GM21825 (cell line): ENCODE data around the gene ANO10.
"Not testable (repeated sequence)": the region's sequence is repeated elsewhere in the genome, so short reads cannot be mapped to it uniquely, and the experiment has no call there.

Experiments used
- ATAC-seq: cut with Tn5 transposase; IDR thresholded peaks from one replicate; pipeline ENCODE4 v1.9.1; 2021; ENCODE audit warnings: mild to moderate bottlenecking, moderate library complexity; ENCODE audit not compliant: unreplicated experiment

Gene ANO10

DNA sequence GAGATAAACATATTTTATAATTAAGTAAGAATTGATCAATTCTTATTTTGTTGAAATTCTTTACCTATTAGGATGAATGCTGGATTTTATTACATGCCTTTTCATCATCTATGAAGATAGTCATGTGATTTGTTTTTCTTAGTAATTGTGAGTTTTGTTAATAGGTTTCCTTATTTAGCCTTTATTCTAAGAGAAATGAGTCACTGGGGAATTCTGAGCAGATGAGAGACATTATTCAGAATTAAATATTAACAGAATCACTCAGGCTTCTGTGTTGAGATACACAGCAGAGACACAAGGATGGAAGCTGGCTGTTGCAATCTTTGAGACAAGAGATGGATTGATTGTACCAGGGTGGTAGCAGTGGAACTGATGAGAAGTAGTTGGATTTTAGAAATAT, 7.4 kb upstream of the ANO10 start:
- no peak for ATAC-seq

DNA sequence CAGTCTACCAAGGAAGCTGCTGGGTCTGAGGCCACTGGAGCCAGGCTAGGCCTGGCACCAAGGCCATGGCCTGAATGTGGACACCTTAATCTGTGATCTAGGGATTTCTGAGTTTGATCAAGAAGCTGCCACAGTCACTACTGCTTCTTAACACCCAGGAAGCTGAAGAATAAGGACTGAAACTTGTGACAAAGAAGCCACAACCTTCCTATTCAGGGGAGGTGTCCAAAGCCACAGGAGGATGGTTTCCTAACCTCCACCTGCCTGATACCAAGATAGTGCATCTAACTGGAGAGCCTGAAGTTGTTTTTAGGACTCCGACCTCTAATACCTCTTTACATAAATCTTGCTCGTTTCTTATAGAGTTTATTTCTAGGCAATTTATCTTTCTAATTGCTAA, 5.5 kb upstream of the ANO10 start:
- ATAC-seq, result no peak

- no peak for ATAC-seq
These were observed 3.0 kb upstream of the ANO10 start for GRCh38 chr3:43624619-43625305.

DNA sequence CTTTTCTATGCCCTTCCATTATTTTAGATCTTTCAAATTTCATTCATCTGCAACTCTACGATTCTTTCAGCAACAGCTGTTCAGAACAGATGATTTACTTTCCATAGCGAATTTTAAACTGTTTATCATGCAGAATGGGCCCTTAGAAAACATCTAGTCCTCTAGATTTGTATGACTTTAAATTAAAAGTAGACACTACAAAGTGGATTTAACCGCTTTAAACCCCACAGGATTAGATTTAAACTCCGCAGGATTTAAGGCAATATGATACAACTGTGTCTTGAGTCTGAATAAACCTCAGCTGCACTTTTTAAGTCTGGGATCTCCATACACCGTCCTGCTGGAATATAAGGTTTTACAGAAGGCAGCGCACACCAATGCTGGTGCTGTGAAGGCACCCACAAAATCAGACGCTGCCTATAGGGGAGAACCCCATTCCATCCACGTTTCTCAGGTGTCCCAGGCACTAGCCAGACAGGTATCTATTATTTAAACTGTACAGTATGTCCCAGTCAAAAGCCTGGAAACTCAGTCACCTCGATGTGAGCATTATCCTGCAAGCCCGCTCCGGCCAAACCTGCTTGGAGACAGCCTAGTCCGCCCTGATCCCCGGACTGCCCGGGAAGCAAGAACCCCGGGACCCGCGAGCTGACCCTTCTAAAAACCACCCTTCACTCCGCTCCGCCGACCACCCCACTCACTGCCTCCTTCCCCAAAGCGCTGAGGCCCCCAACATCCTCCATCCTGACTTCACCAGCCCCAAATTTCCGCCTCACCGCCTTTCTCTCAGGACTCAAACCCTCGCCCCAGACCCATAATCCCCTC, 768 bp downstream of the ANO10 start:
- ATAC-seq, result no peak

GRCh38 chr3:43619588-43619987, 2.2 kb downstream of the ANO10 start:
- ATAC-seq, result no peak

DNA sequence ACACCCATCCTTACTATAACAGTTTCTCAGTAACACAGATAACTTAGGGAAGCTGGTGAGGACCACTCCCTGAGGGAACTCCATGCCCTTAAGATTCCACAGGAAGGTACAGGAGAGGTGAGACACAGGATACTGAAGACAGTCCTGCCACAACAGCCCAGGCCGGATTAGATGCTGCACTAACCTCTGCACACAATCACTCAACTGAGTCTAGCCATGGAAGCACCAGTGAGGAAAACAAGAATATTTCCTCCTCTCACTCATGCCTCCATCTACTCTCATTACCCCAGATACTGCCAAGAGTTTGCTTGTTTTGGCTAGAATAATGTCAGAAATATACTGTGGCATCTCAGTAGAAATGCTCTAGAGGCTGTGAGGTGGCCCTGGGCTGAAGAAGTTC, 3.7 kb downstream of the ANO10 start:
- no peak for ATAC-seq

GRCh38 chr3:43616034-43616433, 5.8 kb downstream of the ANO10 start:
- no peak for ATAC-seq

- no peak for ATAC-seq
These were observed 6.7 kb downstream of the ANO10 start for GRCh38 chr3:43615133-43615532.

DNA sequence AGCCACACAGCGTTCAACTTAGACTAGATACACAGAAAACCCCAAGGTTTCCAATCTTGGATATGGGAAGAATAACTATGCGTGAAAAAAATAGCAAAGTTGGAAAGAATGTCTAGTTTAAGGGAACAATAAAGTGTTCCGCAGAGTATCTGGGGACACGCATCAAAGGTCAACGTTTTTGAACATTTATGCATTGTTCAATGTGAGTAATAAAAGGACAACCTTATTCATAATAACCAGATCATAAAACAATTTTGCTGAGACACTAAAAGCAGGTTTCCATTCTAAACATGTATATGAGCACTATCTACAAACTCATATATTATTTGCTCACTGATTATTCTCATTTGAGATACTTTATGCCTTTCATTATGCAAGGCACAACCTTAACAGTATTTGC, 7.8 kb downstream of the ANO10 start:
- ATAC-seq, result no peak

DNA sequence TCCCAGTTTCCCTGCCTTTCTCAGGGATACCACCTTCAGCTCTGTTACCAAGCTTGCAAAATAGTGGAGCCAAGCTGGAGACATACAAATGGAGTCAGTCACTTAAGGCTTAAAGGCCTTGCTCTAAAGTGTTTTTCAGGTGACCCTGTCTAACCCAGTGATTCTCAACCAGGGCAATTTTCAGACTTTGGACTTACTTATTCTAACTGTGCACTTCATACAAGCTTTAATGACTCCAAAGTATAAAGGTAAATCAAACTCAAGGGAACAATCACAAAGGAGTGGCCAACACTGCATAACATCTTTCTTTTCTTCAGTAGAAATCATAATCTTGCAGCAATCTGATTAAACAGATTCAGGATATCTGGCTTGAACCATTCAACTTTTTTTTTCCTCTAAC, 9.4 kb downstream of the ANO10 start:
- ATAC-seq, result no peak

DNA sequence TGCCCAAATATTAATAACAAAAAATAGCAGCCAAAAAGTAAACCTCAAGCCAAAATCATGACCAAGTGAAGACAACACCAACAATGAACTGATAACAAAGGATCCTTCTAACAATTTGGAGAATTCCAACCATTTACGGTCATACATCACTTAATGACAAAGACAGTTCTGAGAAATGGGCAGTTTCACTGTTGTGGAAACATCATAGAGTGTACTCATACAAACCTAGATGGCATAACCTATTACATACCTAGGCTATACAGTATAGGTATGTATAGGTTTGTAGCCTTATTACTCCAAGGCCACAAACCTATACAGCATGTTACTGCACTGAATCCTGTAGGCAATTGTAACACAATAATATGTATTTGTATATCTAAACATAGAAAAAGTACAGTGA, 12.4 kb downstream of the ANO10 start:
- no peak for ATAC-seq

GRCh38 chr3:43608751-43609150, 13.1 kb downstream of the ANO10 start:
- no peak for ATAC-seq

DNA sequence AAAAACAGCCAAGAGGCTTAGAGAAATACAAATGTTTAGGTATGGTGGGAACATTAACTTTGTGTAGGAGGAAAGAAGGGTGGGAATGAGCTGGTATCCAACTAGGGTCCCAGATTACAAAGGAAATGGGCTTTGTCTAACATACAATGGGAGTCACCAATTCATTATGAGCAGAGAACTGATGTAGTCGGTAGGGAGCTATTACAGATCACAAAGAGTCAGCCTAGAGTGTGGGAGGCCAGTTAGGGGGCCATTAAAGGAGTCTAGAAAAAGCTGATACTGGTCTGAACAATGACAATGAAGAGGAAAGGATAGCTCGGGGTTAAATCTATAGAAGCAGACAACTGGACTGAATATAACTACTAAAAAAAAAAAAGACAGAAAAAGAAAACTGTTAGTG, 15.5 kb downstream of the ANO10 start:
- no peak for ATAC-seq

DNA sequence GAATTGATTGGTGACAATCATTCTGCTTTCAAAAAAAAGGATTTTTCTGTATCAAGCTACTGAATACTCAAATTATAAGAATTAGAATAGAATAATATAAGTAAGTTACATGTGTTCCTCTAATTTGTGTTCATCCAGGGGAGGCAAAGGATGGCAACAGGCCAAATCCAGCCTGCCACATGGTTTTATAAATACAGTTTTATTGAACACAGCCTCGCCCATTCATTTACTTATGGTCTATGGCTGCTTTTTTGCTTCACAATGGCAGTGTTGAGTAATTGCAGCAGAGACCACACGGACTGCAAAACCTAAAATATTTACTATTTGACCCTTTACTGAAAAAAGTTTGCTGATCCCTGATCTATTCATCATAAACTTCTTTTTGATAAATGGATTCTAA, 21.9 kb downstream of the ANO10 start:
- not testable (repeated sequence) for ATAC-seq

DNA sequence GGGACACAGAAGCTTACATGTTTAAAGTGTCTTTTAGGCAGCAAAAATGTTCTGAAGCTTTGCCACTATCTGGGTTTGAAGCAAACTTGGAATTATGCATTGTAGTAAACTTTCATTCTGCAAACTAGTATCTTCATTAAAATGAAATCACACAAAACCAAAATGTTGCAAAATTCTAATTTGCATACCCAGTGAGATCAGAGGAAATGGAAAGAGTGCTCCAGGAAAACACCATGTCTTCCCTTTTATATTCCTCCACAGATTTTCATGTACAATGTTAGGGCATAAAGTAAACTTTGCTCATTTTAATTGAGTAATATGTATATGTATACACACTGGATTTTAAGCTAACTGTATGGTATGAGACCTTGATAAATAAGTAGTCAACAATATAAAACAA, 23.9 kb downstream of the ANO10 start:
- ATAC-seq, result no peak

GRCh38 chr3:43596178-43596577, 25.6 kb downstream of the ANO10 start:
- ATAC-seq, result not testable (repeated sequence)

DNA sequence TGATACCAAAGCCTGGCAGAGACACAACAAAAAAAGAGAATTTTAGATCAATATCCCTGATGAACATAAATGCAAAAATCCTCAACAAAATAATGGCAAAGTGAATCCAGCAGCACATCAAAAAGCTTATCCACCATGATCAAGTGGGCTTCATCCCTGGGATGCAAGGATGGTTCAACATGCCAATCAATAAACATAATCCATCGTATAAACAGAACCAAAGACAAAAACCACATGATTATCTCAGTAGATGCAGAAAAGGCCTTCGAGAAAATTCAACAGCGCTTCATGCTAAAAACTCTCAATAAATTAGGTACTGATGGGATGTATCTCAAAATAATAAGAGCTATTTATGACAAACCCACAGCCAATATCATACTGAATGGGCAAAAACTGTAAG, 26.5 kb downstream of the ANO10 start:
- not testable (repeated sequence) for ATAC-seq

DNA sequence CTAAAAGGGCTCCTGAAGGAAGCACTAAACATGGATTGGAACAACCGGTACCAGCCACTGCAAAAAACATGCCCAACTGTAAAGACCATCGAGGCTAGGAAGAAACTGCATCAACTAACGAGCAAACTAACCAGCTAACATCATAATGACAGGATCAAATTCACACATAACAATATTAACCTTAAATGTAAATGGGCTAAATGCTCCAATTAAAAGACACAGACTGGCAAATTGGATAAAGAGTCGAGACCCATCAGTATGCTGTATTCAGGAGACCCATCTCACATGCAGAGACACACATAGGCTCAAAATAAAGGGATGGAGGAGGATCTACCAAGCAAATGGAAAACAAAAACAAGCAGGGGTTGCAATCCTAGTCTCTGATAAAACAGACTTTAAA, 28.2 kb downstream of the ANO10 start:
- not testable (repeated sequence) for ATAC-seq

GRCh38 chr3:43591866-43592265, 29.9 kb downstream of the ANO10 start:
- not testable (repeated sequence) for ATAC-seq

DNA sequence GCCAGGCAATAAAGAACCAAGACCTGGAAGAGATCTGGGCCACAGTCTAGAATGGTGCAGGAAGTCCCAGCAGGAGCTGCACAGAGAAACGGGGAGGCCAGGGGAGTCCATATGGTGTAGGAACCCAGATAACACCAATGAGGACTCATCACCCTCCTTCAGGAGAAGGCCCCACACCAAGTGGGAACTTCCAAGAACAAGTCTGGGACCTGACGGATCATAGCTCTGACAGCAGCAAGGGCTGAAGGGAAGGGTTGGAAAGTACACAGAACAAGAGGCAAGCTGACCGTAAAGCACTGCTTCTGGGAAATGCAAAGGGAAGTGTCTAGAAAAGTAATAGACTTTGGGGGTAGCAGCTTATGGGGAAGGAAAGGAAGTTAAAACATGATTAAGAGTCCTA, 34.5 kb downstream of the ANO10 start:
- ATAC-seq, result no peak

GRCh38 chr3:43584043-43584826, 37.6 kb downstream of the ANO10 start:
- ATAC-seq, result no peak

DNA sequence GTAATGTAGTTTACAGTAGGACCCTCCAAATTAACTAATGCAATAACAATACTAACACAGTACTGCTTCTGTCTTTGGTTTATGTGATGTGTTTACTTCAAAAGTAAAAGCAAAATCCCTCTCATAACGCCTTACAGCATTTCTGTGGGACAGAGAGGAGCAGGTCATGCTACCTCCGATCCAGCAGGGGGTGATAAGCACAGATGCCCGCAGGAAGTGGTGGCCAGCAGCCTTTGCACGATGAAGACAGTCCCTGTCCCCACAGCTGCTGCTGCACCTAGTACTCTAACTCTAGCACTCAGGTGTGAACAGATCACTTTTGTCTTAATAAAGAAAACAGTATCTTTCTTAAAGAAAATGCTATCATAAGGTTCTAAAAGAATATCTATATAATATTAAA, 38.3 kb downstream of the ANO10 start:
- no peak for ATAC-seq
